ENCODE data around the gene NBAS. TPM values are rescaled to one million over a fixed set of nuclear protein-coding genes. Genes with fewer than 3 reads are reported as not detected.

Gene NBAS
- total and polyA plus RNA-seq, 9 of the 15 experiments (the other 6 are each of a cell fraction or from before 2014, with no cell fraction given), result 15.3 to 94.4 (median 69.9) TPM

DNA sequence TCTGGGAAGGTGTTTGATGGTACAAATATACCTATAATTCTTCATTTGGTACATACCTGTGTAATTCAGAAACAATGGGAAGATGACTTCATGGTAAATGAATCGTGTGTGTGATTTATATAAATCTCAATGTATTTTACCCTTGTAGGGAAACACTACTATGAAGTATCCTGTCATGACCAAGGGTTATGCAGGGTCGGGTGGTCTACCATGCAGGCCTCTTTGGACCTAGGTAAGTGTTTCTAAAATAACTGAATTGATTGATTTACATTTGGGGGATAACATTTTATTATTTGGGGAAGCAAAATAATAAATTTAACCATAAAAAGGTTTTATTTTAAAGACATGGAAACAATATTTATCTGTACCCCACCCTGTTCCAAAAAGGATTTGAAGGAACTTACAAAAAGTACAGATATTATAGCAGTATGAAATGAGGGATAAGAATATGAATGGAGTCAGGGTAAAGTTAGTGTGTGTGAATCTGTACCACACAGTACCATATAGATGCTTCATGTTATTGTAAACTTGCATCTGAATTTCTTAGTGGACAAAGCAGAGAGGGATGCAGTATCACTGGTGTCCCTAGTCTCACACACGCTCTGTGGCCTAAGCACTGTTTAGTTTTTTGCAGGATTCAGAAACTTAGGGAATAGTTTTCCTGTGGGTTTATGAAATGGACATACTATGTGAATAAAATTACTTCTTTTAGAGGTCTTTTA lies 42.1 kb upstream of the NBAS start:
- TF ChIP-seq ZNF668 (CRISPR knock-in tag; IDR thresholded peaks at IDR 0.05) (no peak), ZC3H11A (IDR thresholded peaks at IDR 0.05; ENCODE audit: low read depth, low read length) (no peak), HDAC8 (tag; IDR thresholded peaks at IDR 0.05) (no peak), ZNF764 (CRISPR knock-in tag; IDR thresholded peaks at IDR 0.05; ENCODE audit: low read depth) (no peak), BACH1 (tag; IDR thresholded peaks at IDR 0.05) (no peak), SAP30 (IDR thresholded peaks at IDR 0.05; ENCODE audit: borderline replicate concordance, insufficient read depth, low read depth, low read length, poor library complexity, severe bottlenecking) (no peak), SMARCA4 (IDR thresholded peaks at IDR 0.05) (no peak), ELF1 (tag; IDR thresholded peaks at IDR 0.05) (no peak)
- TF ChIP-seq, protein P1, sequence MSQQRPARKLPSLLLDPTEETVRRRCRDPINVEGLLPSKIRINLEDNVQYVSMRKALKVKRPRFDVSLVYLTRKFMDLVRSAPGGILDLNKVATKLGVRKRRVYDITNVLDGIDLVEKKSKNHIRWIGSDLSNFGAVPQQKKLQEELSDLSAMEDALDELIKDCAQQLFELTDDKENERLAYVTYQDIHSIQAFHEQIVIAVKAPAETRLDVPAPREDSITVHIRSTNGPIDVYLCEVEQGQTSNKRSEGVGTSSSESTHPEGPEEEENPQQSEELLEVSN (IDR thresholded peaks at IDR 0.05; ENCODE audit: borderline replicate concordance in 1 of 2, extremely low read depth in 1 of 2, insufficient read depth in 1 of 2, insufficient read length in 1 of 2, low read depth in 1 of 2, low read length in 1 of 2, poor library complexity in 1 of 2, severe bottlenecking in 1 of 2), result no peak
- TF ChIP-seq, protein P2, sequence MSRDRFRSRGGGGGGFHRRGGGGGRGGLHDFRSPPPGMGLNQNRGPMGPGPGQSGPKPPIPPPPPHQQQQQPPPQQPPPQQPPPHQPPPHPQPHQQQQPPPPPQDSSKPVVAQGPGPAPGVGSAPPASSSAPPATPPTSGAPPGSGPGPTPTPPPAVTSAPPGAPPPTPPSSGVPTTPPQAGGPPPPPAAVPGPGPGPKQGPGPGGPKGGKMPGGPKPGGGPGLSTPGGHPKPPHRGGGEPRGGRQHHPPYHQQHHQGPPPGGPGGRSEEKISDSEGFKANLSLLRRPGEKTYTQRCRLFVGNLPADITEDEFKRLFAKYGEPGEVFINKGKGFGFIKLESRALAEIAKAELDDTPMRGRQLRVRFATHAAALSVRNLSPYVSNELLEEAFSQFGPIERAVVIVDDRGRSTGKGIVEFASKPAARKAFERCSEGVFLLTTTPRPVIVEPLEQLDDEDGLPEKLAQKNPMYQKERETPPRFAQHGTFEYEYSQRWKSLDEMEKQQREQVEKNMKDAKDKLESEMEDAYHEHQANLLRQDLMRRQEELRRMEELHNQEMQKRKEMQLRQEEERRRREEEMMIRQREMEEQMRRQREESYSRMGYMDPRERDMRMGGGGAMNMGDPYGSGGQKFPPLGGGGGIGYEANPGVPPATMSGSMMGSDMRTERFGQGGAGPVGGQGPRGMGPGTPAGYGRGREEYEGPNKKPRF (IDR thresholded peaks at IDR 0.05; ENCODE audit: low read depth, low read length), result no peak
- TF ChIP-seq, protein P3, sequence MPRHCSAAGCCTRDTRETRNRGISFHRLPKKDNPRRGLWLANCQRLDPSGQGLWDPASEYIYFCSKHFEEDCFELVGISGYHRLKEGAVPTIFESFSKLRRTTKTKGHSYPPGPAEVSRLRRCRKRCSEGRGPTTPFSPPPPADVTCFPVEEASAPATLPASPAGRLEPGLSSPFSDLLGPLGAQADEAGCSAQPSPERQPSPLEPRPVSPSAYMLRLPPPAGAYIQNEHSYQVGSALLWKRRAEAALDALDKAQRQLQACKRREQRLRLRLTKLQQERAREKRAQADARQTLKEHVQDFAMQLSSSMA (CRISPR knock-in tag; IDR thresholded peaks at IDR 0.05), result no peak
- TF ChIP-seq, protein P4, sequence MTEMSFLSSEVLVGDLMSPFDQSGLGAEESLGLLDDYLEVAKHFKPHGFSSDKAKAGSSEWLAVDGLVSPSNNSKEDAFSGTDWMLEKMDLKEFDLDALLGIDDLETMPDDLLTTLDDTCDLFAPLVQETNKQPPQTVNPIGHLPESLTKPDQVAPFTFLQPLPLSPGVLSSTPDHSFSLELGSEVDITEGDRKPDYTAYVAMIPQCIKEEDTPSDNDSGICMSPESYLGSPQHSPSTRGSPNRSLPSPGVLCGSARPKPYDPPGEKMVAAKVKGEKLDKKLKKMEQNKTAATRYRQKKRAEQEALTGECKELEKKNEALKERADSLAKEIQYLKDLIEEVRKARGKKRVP (CRISPR knock-in tag; IDR thresholded peaks at IDR 0.05), result no peak
- Histone ChIP-seq H3K9ac (ENCODE audit: insufficient read depth in 1 of 2, low read depth in 2 of 2, low read length in 2 of 2) (no peak overlapping the region), H3K4me2 (ENCODE audit: insufficient read depth, low read length) (no peak overlapping the region), H3K9me3 (replicated peaks; ENCODE audit: control insufficient read depth, insufficient read depth, low read depth, low read length) (no peaks in the 10 kb centered on the region), H3K36me3 (ENCODE audit: control insufficient read depth, insufficient read depth, low read length) (peaks cover 98% of the 10 kb centered on the region), H3K27ac (ENCODE audit: extremely low read depth, low read depth, low read length) (no peak overlapping the region), H3K4me1 (replicated peaks in 1 of 2; ENCODE audit: control insufficient read depth in 2 of 2, insufficient read depth in 2 of 2, low read length in 2 of 2) (no peaks in the 10 kb centered on the region), H3K9me1 (ENCODE audit: control insufficient read depth, insufficient read depth, low read length) (no peaks in the 10 kb centered on the region), H3K27me3 (ENCODE audit: control insufficient read depth in 2 of 2, insufficient read depth in 2 of 2, low read length in 2 of 2) (no peaks in the 10 kb centered on the region), H3K4me3 (no peak overlapping the region), H3K79me2 (ENCODE audit: control insufficient read depth, insufficient read depth, low read length) (no peaks in the 10 kb centered on the region), H2AFZ (ENCODE audit: low read depth, low read length) (no peak overlapping the region), H4K20me1 (replicated peaks; ENCODE audit: control insufficient read depth, insufficient read depth, low read length) (no peaks in the 10 kb centered on the region)
- BruUV-seq (replicated peaks), result no TSS peak
- FAIRE-seq (no peak), DNase-seq (ENCODE audit: extremely low read depth in 1 of 4, low spot score in 3 of 4) (no peak), ATAC-seq (no peak)
- CTCF ChIA-PET (ENCODE audit: low intra/inter-chr PET ratio), result no interaction called here
- 87% methylated on average over 3 of the region's 3 CpGs for WGBS (ENCODE audit: insufficient coverage, low coverage, missing lambda C conversion rate)
- in situ Hi-C loops (cut with MboI) (no loop called here), intact Hi-C loops (cut with micrococcal nuclease) (no loop called here)
- POLR2A ChIA-PET, result no interaction called here

All from K562 (cell line).